ENCODE measurements around the gene MYO10. TPM values are rescaled to one million over a fixed set of nuclear protein-coding genes. Genes with fewer than 3 reads are reported as not detected.
"Not testable (repeated sequence)": the region's sequence is repeated elsewhere in the genome, so short reads cannot be mapped to it uniquely, and the experiment has no call there.

MYO10 gene
- total RNA-seq, 1 experiment from 2014 or later = 40.2 TPM

GRCh38 chr5:16673241-16674201 is 262.6 kb downstream of the MYO10 start:
- DNase-seq (ENCODE audit: low spot score) = no peak

GRCh38 chr5:16671208-16671607 is 264.9 kb downstream of the MYO10 start:
- DNase-seq (ENCODE audit: low spot score) = no peak

GRCh38 chr5:16669776-16670175 is 266.3 kb downstream of the MYO10 start:
- DNase-seq (ENCODE audit: low spot score) = no peak

GRCh38 chr5:16668631-16669030 is 267.5 kb downstream of the MYO10 start:
- no peak for DNase-seq (ENCODE audit: low spot score)

- no peak for DNase-seq (ENCODE audit: low spot score)
Measured at GRCh38 chr5:16668194-16668593, 267.9 kb downstream of the MYO10 start.

GRCh38 chr5:16666883-16667398 is 269.1 kb downstream of the MYO10 start:
- peak; percentile 44 for DNase-seq (ENCODE audit: low spot score)

GRCh38 chr5:16666130-16666882 is 269.8 kb downstream of the MYO10 start:
- no peak for DNase-seq (ENCODE audit: low spot score)

- no peak for DNase-seq (ENCODE audit: low spot score)
Measured at GRCh38 chr5:16665601-16666000, 270.5 kb downstream of the MYO10 start.

- DNase-seq (ENCODE audit: low spot score) = no peak
Measured at GRCh38 chr5:16664368-16664767, 271.7 kb downstream of the MYO10 start.

GRCh38 chr5:16663840-16664239 is 272.2 kb downstream of the MYO10 start:
- no peak for DNase-seq (ENCODE audit: low spot score)

GRCh38 chr5:16661713-16662112 is 274.4 kb downstream of the MYO10 start:
- no peak for DNase-seq (ENCODE audit: low spot score)

GRCh38 chr5:16660982-16661381 is 275.1 kb downstream of the MYO10 start:
- DNase-seq (ENCODE audit: low spot score) = no peak

GRCh38 chr5:16659536-16659935 is 276.6 kb downstream of the MYO10 start:
- DNase-seq (ENCODE audit: low spot score) = no peak

GRCh38 chr5:16656561-16657191 is 279.4 kb downstream of the MYO10 start:
- DNase-seq (ENCODE audit: low spot score) = no peak

- DNase-seq (ENCODE audit: low spot score) = no peak
Measured at GRCh38 chr5:16654647-16655334, 281.3 kb downstream of the MYO10 start.

GRCh38 chr5:16648739-16649138 is 287.3 kb downstream of the MYO10 start:
- not testable (repeated sequence) for DNase-seq (ENCODE audit: low spot score)

GRCh38 chr5:16644301-16644889 is 291.7 kb downstream of the MYO10 start:
- no peak for DNase-seq (ENCODE audit: low spot score)

GRCh38 chr5:16642867-16643266 is 293.2 kb downstream of the MYO10 start:
- no peak for DNase-seq (ENCODE audit: low spot score)

GRCh38 chr5:16639206-16639605 is 296.9 kb downstream of the MYO10 start:
- no peak for DNase-seq (ENCODE audit: low spot score)

GRCh38 chr5:16628376-16628775 is 307.7 kb downstream of the MYO10 start:
- DNase-seq (ENCODE audit: low spot score) = no peak
